Ovary (tissue), 3 donors: ENCODE measurements around the gene EYA2.

Experiments
- POLR2A ChIP-seq: fragments of 450-650 bp; IDR thresholded peaks from one replicate; pipeline ENCODE4 v1.6.1; 2017; ENCODE audit warnings: antibody characterized with exemption, mild to moderate bottlenecking, moderate library complexity
- TF ChIP-seq, protein P1 (sequence below), 3 donors: fragments of 450-650 bp in 2 of 3; fragments of 200-600 bp in 1 of 3; IDR thresholded peaks; one replicate each; pipeline versions ENCODE4 v1.5.1 to v1.8.0; 2016 to 2022; ENCODE audit warnings: antibody characterized with exemption in 3 of 3, mild to moderate bottlenecking in 1 of 3
- donor health status: DM: no; HTN: no; CAD: no.

DNA sequence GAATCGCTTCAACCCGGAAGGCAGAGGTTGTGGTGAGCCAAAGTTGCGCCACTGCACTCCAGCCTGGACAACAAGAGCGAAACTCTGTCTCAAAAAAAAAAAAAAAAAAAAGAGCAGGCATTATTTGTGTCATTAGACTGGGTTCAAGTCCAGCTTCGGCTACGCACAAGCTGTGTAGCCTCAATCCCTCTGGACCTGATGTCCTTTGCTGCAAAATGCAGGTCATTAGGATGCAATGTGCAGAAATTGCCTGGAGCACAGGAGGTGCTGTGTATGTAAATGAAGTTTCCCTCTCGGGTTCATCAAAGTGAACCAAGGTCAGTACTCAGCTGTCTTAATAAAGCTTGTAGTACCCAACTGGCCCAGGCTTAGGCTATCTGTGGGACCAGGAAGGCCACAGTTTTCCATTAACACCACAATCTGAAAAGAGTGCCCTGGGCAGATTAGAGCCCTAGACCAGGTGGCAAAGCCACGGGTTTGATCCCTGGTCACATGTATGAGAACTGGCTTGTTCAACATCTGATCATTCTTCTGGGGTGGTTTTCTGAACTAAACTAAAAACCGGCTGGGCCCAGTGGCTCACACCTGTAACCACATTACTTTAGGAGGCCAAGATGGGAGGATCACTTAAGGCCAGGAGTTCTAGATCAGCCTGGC is 306.6 kb downstream of the EYA2 start:
- no peak for TF ChIP-seq POLR2A
- TF ChIP-seq, protein P1, sequence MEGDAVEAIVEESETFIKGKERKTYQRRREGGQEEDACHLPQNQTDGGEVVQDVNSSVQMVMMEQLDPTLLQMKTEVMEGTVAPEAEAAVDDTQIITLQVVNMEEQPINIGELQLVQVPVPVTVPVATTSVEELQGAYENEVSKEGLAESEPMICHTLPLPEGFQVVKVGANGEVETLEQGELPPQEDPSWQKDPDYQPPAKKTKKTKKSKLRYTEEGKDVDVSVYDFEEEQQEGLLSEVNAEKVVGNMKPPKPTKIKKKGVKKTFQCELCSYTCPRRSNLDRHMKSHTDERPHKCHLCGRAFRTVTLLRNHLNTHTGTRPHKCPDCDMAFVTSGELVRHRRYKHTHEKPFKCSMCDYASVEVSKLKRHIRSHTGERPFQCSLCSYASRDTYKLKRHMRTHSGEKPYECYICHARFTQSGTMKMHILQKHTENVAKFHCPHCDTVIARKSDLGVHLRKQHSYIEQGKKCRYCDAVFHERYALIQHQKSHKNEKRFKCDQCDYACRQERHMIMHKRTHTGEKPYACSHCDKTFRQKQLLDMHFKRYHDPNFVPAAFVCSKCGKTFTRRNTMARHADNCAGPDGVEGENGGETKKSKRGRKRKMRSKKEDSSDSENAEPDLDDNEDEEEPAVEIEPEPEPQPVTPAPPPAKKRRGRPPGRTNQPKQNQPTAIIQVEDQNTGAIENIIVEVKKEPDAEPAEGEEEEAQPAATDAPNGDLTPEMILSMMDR (IDR thresholded peaks at IDR 0.05), result no peak
